OCI-LY7 (cell line): ENCODE data around the gene ARHGEF4. TPM values are rescaled to one million over a fixed set of nuclear protein-coding genes. Genes with fewer than 3 reads are reported as not detected.

Source experiments
- BruUV-seq: library from RNA; stranded (reverse); fragments of 400-500 nt; replicated peaks from 2 replicates; lab custom pipeline; 2021; lab: Mats Ljungman, UMichigan
- CTCF ChIA-PET: fragments of 300-600 bp; sonication (Branson Sonifier 250); formaldehyde crosslinking; loops from one replicate; lab custom pipeline; 2022; ENCODE audit warnings: antibody characterized with exemption; ENCODE audit not compliant: unreplicated experiment; lab: Charles Lee
- POLR2A ChIA-PET: fragments of 300-600 bp; sonication (Branson Sonifier 250); formaldehyde crosslinking; loops from one replicate; lab custom pipeline; 2022; ENCODE audit warnings: antibody characterized with exemption; lab: Charles Lee
- DNase-seq: peaks from one replicate; pipeline ENCODE4 v3.0.0-alpha.2; 2015; ENCODE audit warnings: low spot score
- H2AFZ ChIP-seq: fragments of 200-600 bp; sonication (generic), shearing (Covaris generic); 2 replicates; pipeline ENCODE4 v1.6.1; 2014; ENCODE audit warnings: mild to moderate bottlenecking, antibody characterized with exemption, low read length, moderate library complexity
- H3K27ac ChIP-seq: fragments of 200-600 bp; sonication (generic); 2 replicates; pipeline ENCODE4 v1.5.1; 2014; ENCODE audit warnings: mixed run types, low read depth, mild to moderate bottlenecking, moderate library complexity, low read length, inconsistent platforms; ENCODE audit not compliant: poor library complexity, severe bottlenecking
- H3K36me3 ChIP-seq: fragments of 200-600 bp; sonication (generic); 2 replicates; pipeline ENCODE4 v1.6.1; 2014; ENCODE audit warnings: mild to moderate bottlenecking, antibody characterized with exemption, low read length, moderate library complexity, mixed read lengths; ENCODE audit not compliant: insufficient read depth
- H3K4me1 ChIP-seq: fragments of 200-600 bp; sonication (generic); 2 replicates; pipeline ENCODE4 v1.5.1; 2014; ENCODE audit warnings: mild to moderate bottlenecking, low read length; ENCODE audit not compliant: insufficient read depth, poor library complexity, severe bottlenecking
- H3K4me2 ChIP-seq: fragments of 200-600 bp; sonication (generic); 2 replicates; pipeline ENCODE4 v1.6.1; 2014; ENCODE audit warnings: mild to moderate bottlenecking, low read length
- H3K4me3 ChIP-seq: fragments of 200-600 bp; sonication (generic); 2 replicates; pipeline ENCODE4 v1.5.1; 2014; ENCODE audit warnings: mild to moderate bottlenecking, low read depth, low read length; ENCODE audit not compliant: poor library complexity, severe bottlenecking
- H3K79me2 ChIP-seq: fragments of 200-600 bp; sonication (generic); 2 replicates; pipeline ENCODE4 v1.6.1; 2016; ENCODE audit warnings: low read depth, mild to moderate bottlenecking, low read length, moderate library complexity, mixed read lengths; ENCODE audit not compliant: insufficient read depth
- H3K9me2 ChIP-seq: fragments of 200-600 bp; sonication (generic); 2 replicates; pipeline ENCODE4 v1.6.1; 2016; ENCODE audit warnings: mild to moderate bottlenecking, low read length, mixed read lengths; ENCODE audit not compliant: insufficient read depth
- H3K9me3 ChIP-seq: fragments of 200-600 bp; sonication (generic); 2 replicates; pipeline ENCODE4 v1.6.1; 2014; ENCODE audit warnings: mild to moderate bottlenecking, mixed run types, low read length, mixed read lengths
- H4K20me1 ChIP-seq: fragments of 200-600 bp; sonication (generic); 2 replicates; pipeline ENCODE4 v1.6.1; 2014; ENCODE audit warnings: mild to moderate bottlenecking, antibody characterized with exemption, low read length, moderate library complexity, mixed read lengths; ENCODE audit not compliant: insufficient read depth
- EZH2phosphoT487 ChIP-seq: fragments of 200-600 bp; sonication (generic); IDR thresholded peaks from 2 replicates; pipeline ENCODE4 v1.6.1; 2018; ENCODE audit warnings: low read depth, borderline replicate concordance, mild to moderate bottlenecking, mixed run types, antibody characterized with exemption, low read length, moderate library complexity, mixed read lengths
- intact Hi-C: fragments of 100-400 bp; cut with micrococcal nuclease; formaldehyde crosslinking; loops from one replicate; pipeline ENCODE4 v1.10.0; 2022; ENCODE audit not compliant: unreplicated experiment
- total RNA-seq, 2 experiments: library from RNA; depleted of rRNA in 1 of 2; stranded (reverse); fragments of >200 nt in 1 of 2; shearing (Covaris generic) in 1 of 2; gene quantifications; 2 replicates each; pipeline ENCODE4 v1.2.3, GENCODE V29; 2014 to 2022
- TF ChIP-seq, protein P1 (sequence below): fragments of 200-600 bp; sonication (generic); conservative IDR thresholded peaks from 2 replicates; pipeline ENCODE4 v1.5.1; 2014; ENCODE audit warnings: mild to moderate bottlenecking, antibody characterized with exemption, low read length, moderate library complexity, mixed read lengths

Gene ARHGEF4
- total RNA-seq, 2 experiments from 2014 or later, result 1.1 to 1.7 TPM

DNA sequence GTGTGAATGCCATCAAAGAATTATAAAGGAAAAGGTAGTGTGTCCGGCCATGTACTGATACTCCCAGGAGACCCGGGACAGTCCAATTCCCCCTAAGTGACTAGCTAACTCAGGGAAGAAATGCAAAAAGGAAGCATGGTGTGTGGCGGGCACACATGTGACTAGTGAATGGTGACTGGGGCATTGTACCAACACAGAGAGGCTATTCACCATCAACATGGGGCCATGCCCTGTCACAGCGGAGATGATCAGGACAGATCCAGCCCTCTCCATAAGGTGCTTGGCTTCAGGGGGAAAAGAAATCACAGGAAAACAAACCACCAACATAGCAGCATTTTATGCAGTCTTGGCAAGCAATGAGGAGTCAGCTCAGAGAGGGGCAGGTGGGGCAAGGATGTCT, 222.2 kb downstream of the ARHGEF4 start:
- no peak overlapping the region for H2AFZ ChIP-seq
- H3K36me3 ChIP-seq, result peaks cover 92% of the 10 kb centered on the region
- H3K4me1 ChIP-seq, result no peaks in the 10 kb centered on the region
- no peak overlapping the region for H3K4me3 ChIP-seq
- no peak for TF ChIP-seq EZH2phosphoT487
- TF ChIP-seq, protein P1, sequence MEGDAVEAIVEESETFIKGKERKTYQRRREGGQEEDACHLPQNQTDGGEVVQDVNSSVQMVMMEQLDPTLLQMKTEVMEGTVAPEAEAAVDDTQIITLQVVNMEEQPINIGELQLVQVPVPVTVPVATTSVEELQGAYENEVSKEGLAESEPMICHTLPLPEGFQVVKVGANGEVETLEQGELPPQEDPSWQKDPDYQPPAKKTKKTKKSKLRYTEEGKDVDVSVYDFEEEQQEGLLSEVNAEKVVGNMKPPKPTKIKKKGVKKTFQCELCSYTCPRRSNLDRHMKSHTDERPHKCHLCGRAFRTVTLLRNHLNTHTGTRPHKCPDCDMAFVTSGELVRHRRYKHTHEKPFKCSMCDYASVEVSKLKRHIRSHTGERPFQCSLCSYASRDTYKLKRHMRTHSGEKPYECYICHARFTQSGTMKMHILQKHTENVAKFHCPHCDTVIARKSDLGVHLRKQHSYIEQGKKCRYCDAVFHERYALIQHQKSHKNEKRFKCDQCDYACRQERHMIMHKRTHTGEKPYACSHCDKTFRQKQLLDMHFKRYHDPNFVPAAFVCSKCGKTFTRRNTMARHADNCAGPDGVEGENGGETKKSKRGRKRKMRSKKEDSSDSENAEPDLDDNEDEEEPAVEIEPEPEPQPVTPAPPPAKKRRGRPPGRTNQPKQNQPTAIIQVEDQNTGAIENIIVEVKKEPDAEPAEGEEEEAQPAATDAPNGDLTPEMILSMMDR, result no peak
- intact Hi-C loops, result no loop called here
- H3K9me3 ChIP-seq, result no peaks in the 10 kb centered on the region
- H3K4me2 ChIP-seq, result no peak overlapping the region
- H3K9me2 ChIP-seq, result no peaks in the 10 kb centered on the region
- ChIA-PET POLR2A (no interaction called here), CTCF (no interaction called here)
- H3K79me2 ChIP-seq, result peaks cover 66% of the 10 kb centered on the region
- no peak overlapping the region for H3K27ac ChIP-seq
- BruUV-seq, result no TSS peak
- H4K20me1 ChIP-seq, result peaks cover 8% of the 10 kb centered on the region
- no peak for DNase-seq

DNA sequence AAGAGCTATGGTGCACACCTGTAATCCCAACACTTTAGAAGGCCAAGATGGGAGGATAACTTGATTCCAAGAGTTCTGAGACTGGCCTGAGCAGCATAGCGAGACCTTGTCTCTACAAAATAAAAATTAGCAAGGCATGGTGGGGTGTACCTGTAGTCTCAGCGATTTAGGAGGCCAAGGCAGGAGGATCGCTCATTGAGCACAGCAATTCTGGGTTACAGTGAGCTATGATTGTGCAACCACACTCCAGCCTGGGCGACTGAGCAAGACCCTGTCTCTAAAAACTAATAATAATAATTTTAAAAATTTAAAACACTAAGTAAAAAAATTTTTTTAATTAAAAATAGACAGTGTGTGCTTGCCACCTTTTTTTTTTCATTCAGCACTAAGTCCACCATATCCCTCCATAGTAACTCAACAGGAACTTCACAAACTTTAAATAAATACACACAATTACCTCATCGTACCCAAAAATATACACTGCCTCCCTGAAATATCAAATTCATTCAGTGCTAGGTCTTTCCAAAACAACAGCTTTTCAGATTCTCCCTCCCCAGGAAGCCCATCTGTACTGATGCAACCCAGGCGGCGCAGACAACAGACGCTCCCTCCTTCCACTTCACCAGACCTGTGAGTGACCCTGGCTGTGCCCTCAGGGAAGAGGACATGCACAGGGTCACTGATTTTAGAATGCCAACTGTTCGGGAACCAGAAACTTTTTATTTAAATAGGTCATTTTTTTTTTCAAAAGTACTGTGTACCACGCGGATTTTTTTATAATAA, 227.0 kb downstream of the ARHGEF4 start:
- TF ChIP-seq EZH2phosphoT487, result no peak
- TF ChIP-seq, protein P1, result no peak
- CTCF ChIA-PET, result no interaction called here
- Histone ChIP-seq H3K4me2 (no peak overlapping the region), H3K79me2 (peaks cover 55% of the 10 kb centered on the region), H4K20me1 (peaks cover 3% of the 10 kb centered on the region), H3K4me1 (no peaks in the 10 kb centered on the region), H2AFZ (no peak overlapping the region), H3K9me3 (no peaks in the 10 kb centered on the region), H3K4me3 (no peak overlapping the region), H3K27ac (no peak overlapping the region), H3K36me3 (peaks cover 94% of the 10 kb centered on the region), H3K9me2 (no peaks in the 10 kb centered on the region)
- no TSS peak for BruUV-seq
- DNase-seq, result no peak
- intact Hi-C loops, result no loop called here
- POLR2A ChIA-PET, result no interaction called here
